HCT116 (cell line): ENCODE data around the gene POLH. TPM values are rescaled to one million over a fixed set of nuclear protein-coding genes. Genes with fewer than 3 reads are reported as not detected.

Source experiments
- ATAC-seq: fragments of 200-7000 bp; cut with Tn5 transposase; 2 replicates; pipeline ENCODE4 v1.9.1; 2020; ENCODE audit warnings: mild to moderate bottlenecking, moderate library complexity
- BruUV-seq: library from RNA; stranded (reverse); fragments of 400-500 nt; replicated peaks from 2 replicates; lab custom pipeline; 2021; lab: Mats Ljungman, UMichigan
- CTCF ChIA-PET: fragments of 300-600 bp; sonication (Branson Sonifier 250); formaldehyde crosslinking; loops from one replicate; lab custom pipeline; 2021; ENCODE audit warnings: antibody characterized with exemption; lab: Charles Lee
- POLR2A ChIA-PET: fragments of 300-600, 350-600 bp; sonication (Branson Sonifier 250); formaldehyde crosslinking; loops from one replicate; lab custom pipeline; 2021; ENCODE audit warnings: antibody characterized with exemption; lab: Charles Lee
- RAD21 ChIA-PET, 2 experiments: fragments of 300-600 bp; sonication (Branson Sonifier 250); formaldehyde crosslinking; loops; one replicate each; lab custom pipeline; 2023; ENCODE audit warnings: low total read pairs in 2 of 2; ENCODE audit not compliant: uncharacterized antibody in 2 of 2, unreplicated experiment in 2 of 2, low non-redundant PET in 1 of 2; lab: Charles Lee
- DNase-seq: peaks from one replicate; pipeline ENCODE4 v3.0.0-alpha.2; 2010; ENCODE audit warnings: low read depth, low spot score
- H2AFZ ChIP-seq: fragments of 200-600 bp; shearing (Covaris generic), sonication (generic); 2 replicates; pipeline ENCODE4 v1.6.1; 2017; ENCODE audit warnings: low read depth, mixed run types, mixed read lengths, antibody characterized with exemption, low read length; ENCODE audit not compliant: poor library complexity, severe bottlenecking
- H3K27ac ChIP-seq: 2 replicates; pipeline ENCODE4 v1.5.1; 2012; ENCODE audit warnings: low read depth, low read length
- H3K27me3 ChIP-seq: fragments of 200-600 bp; sonication (generic); 2 replicates; pipeline ENCODE4 v1.6.1; 2016; ENCODE audit warnings: mixed run types, low read length, mixed read lengths; ENCODE audit not compliant: insufficient read depth
- H3K36me3 ChIP-seq, 2 experiments: fragments of 200-500 bp in 1 of 2; fragments of 200-600 bp in 1 of 2; sonication (Bioruptor generic) in 1 of 2; sonication (generic) in 1 of 2; 2 replicates each; pipeline versions ENCODE4 v1.5.1 to v1.6.1; 2014 to 2016; ENCODE audit warnings: low read length in 2 of 2, inconsistent platforms in 1 of 2, mixed read lengths in 1 of 2, mixed run types in 1 of 2; ENCODE audit not compliant: insufficient read depth in 2 of 2, control insufficient read depth in 1 of 2
- H3K4me1 ChIP-seq, 2 experiments: fragments of 200-600 bp in 1 of 2; sonication (generic) in 1 of 2; 2 replicates each; pipeline versions ENCODE4 v1.5.1 to v1.6.1; 2012 to 2017; ENCODE audit warnings: low read length in 2 of 2, inconsistent platforms in 1 of 2, mild to moderate bottlenecking in 1 of 2, mixed read lengths in 1 of 2, mixed run types in 1 of 2, moderate library complexity in 1 of 2; ENCODE audit not compliant: insufficient read depth in 2 of 2, control insufficient read depth in 1 of 2
- H3K4me2 ChIP-seq: fragments of 200-600 bp; sonication (generic); 2 replicates; pipeline ENCODE4 v1.6.1; 2017; ENCODE audit warnings: mixed run types, low read length, mixed read lengths
- H3K4me3 ChIP-seq, 2 experiments: fragments of 200-600 bp in 1 of 2; sonication (generic) in 1 of 2; replicated peaks in 1 of 2; 2 replicates each; pipeline ENCODE4 v1.5.1; 2011 to 2016; ENCODE audit warnings: low read length in 2 of 2, control low read depth in 1 of 2, low read depth in 1 of 2, mild to moderate bottlenecking in 1 of 2, mixed read lengths in 1 of 2, mixed run types in 1 of 2
- H3K79me2 ChIP-seq: fragments of 200-600 bp; sonication (generic); 2 replicates; pipeline ENCODE4 v1.6.1; 2017; ENCODE audit warnings: mild to moderate bottlenecking, mixed run types, low read length, moderate library complexity, mixed read lengths; ENCODE audit not compliant: insufficient read depth
- H3K9ac ChIP-seq: fragments of 200-600 bp; sonication (generic); 2 replicates; pipeline ENCODE4 v1.6.1; 2016; ENCODE audit warnings: low read length, mixed read lengths
- H3K9me2 ChIP-seq: fragments of 200-600 bp; sonication (generic), shearing (Covaris generic); 2 replicates; pipeline ENCODE4 v1.6.1; 2017; ENCODE audit warnings: mixed run types, mild to moderate bottlenecking, moderate library complexity; ENCODE audit not compliant: insufficient read depth
- H3K9me3 ChIP-seq, 2 experiments: fragments of 200-500 bp in 1 of 2; fragments of 200-600 bp in 1 of 2; sonication (Bioruptor generic) in 1 of 2; sonication (generic) in 1 of 2; 2 replicates each; pipeline ENCODE4 v1.6.1; 2014 to 2017; ENCODE audit warnings: low read length in 2 of 2, mixed read lengths in 2 of 2, inconsistent platforms in 1 of 2, low read depth in 1 of 2, mild to moderate bottlenecking in 1 of 2, mixed run types in 1 of 2, moderate library complexity in 1 of 2; ENCODE audit not compliant: control insufficient read depth in 1 of 2, insufficient read depth in 1 of 2
- H4K20me1 ChIP-seq: fragments of 200-600 bp; sonication (generic), shearing (Covaris generic); 2 replicates; pipeline ENCODE4 v1.6.1; 2017; ENCODE audit warnings: mixed run types, mild to moderate bottlenecking, moderate library complexity; ENCODE audit not compliant: insufficient read depth
- MAX ChIP-seq: IDR thresholded peaks from 2 replicates; pipeline ENCODE4 v1.6.1; 2012
- POLR2AphosphoS5 ChIP-seq: IDR thresholded peaks from 2 replicates; pipeline ENCODE4 v1.6.1; 2011; ENCODE audit warnings: mild to moderate bottlenecking, low read depth, low read length, moderate library complexity
- SP1 ChIP-seq: IDR thresholded peaks from 2 replicates; pipeline ENCODE4 v1.6.1; 2012; ENCODE audit warnings: low read depth
- ZBTB33 ChIP-seq: IDR thresholded peaks from 2 replicates; pipeline ENCODE4 v1.6.1; 2011; ENCODE audit warnings: mild to moderate bottlenecking, low read length, moderate library complexity; ENCODE audit not compliant: insufficient replicate concordance; ENCODE audit errors: extremely low read depth
- ZNF274 ChIP-seq: fragments of 200-500 bp; sonication (Bioruptor generic); IDR thresholded peaks from 2 replicates; pipeline ENCODE4 v1.6.1; 2014; ENCODE audit warnings: mild to moderate bottlenecking, low read depth, low read length, inconsistent platforms
- intact Hi-C: fragments of 100-400 bp; cut with micrococcal nuclease; formaldehyde crosslinking; loops from 2 replicates; pipeline ENCODE4 v1.10.0; 2022
- total RNA-seq: library from RNA; stranded (reverse); gene quantifications from one replicate; pipeline ENCODE4 v1.2.1, GENCODE V29; 2021; ENCODE audit not compliant: unreplicated experiment

POLH gene
- total RNA-seq, 1 experiment from 2014 or later: 20.6 TPM

GRCh38 chr6:43647613-43648012, 71.6 kb downstream of the POLH start:
- H3K4me1 ChIP-seq: no peaks in the 10 kb centered on the region

More at GRCh38 chr6:43647613-43648012, 71.6 kb downstream of the POLH start:
- ChIA-PET RAD21 (no interaction called here), POLR2A (no interaction called here), CTCF (interaction anchor here (1.0 kb wide), 1 partner anchor 20 kb away, joined by 3 read pairs; no protein-coding TSS in a partner anchor)
- Histone ChIP-seq H3K79me2 (no peaks in the 10 kb centered on the region), H3K27ac (no peak overlapping the region), H2AFZ (no peak overlapping the region), H3K9ac (no peak overlapping the region), H3K9me2 (no peaks in the 10 kb centered on the region), H3K4me3 (no peak overlapping the region), H3K27me3 (no peaks in the 10 kb centered on the region), H3K9me3 (no peaks in the 10 kb centered on the region), H3K4me2 (no peak overlapping the region), H4K20me1 (no peaks in the 10 kb centered on the region), H3K36me3 (0 out of 4 replicates have a peak, but pooled peaks cover 0 to 2% of the 10 kb centered on the region in 2 experiments)
- no peak for ATAC-seq
- BruUV-seq: no TSS peak
- intact Hi-C loops: no loop called here
- no peak for DNase-seq
- no peak for TF ChIP-seq SP1
- TF ChIP-seq ZNF274: no peak
- TF ChIP-seq ZBTB33: no peak
- no peak for TF ChIP-seq MAX
- no peak for TF ChIP-seq POLR2AphosphoS5
